IPS-NIHi11 (cell line): Measurements from ENCODE around the gene MRPL53.
"Not testable (repeated sequence)": the region's sequence is repeated elsewhere in the genome, so short reads cannot be mapped to it uniquely, and the experiment has no call there.

Experiments
- DNase-seq: peaks from one replicate; pipeline ENCODE4 v3.0.0; 2012; ENCODE audit warnings: mixed read lengths, low spot score

The MRPL53 gene

GRCh38 chr2:74502720-74503505 lies 30.4 kb upstream of the MRPL53 start:
- peak; percentile 69 for DNase-seq

GRCh38 chr2:74502147-74502719 lies 29.8 kb upstream of the MRPL53 start:
- DNase-seq = no peak

GRCh38 chr2:74501335-74502071 lies 29.0 kb upstream of the MRPL53 start:
- DNase-seq = peak; percentile 39

- DNase-seq = no peak
Observed at GRCh38 chr2:74500578-74500946, 28.1 kb upstream of the MRPL53 start.

- no peak for DNase-seq
Observed at GRCh38 chr2:74499940-74500577, 27.6 kb upstream of the MRPL53 start.

- peak; percentile 57 for DNase-seq
Observed at GRCh38 chr2:74499267-74499939, 26.9 kb upstream of the MRPL53 start, which contains the start of gene LBX2. Gene LBX2, minus strand, starts transcription at chr2:74499603. Its CDS starts 66 bp downstream, at chr2:74499537.

GRCh38 chr2:74498500-74499266 lies 26.2 kb upstream of the MRPL53 start:
- peak; percentile 41 for DNase-seq

GRCh38 chr2:74497777-74498499 lies 25.5 kb upstream of the MRPL53 start:
- peak; percentile 59 for DNase-seq

GRCh38 chr2:74496997-74497776 lies 24.7 kb upstream of the MRPL53 start:
- DNase-seq = no peak

GRCh38 chr2:74495440-74495839 lies 23.0 kb upstream of the MRPL53 start:
- no peak for DNase-seq

GRCh38 chr2:74493546-74493945 lies 21.1 kb upstream of the MRPL53 start:
- no peak for DNase-seq

GRCh38 chr2:74491648-74492544 lies 19.4 kb upstream of the MRPL53 start:
- DNase-seq = no peak

GRCh38 chr2:74489906-74490305 lies 17.4 kb upstream of the MRPL53 start:
- no peak for DNase-seq

- no peak for DNase-seq
Observed at GRCh38 chr2:74488643-74489481, 16.4 kb upstream of the MRPL53 start.

- no peak for DNase-seq
Observed at GRCh38 chr2:74486141-74486540, 13.7 kb upstream of the MRPL53 start.

GRCh38 chr2:74483675-74484164 lies 11.2 kb upstream of the MRPL53 start:
- DNase-seq = not testable (repeated sequence)
